ENCODE data around the gene CRIP1. TPM values are rescaled to one million over a fixed set of nuclear protein-coding genes. Genes with fewer than 3 reads are reported as not detected.

CRIP1 gene
- total RNA-seq, 4 donors from 2014 or later = 33.8 to 239 (median 37.8) TPM

DNA sequence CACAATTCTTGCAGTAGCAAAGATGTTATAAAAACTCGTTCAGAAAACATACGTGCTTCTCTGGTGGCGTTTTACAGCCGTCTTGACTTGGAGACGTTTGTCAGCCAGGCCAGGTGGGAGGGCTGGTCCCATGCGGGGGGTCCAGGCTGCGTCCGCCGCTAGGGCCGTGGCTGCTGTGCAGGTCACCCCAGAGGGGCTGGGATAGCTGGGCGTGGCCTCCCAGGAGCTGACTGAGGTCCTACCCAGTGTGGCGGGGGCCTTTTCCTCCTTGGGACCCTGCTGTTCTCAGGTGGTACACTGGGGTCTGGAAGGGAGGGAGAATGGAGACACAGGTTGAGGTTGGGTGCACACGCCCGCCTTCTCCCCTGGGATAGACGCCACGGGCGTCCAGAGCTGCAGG, 41.8 kb upstream of the CRIP1 start:
- Histone ChIP-seq H3K4me3 (no peak overlapping the region), H3K36me3 (peaks cover 0 to 21% (median 0%) of the 10 kb centered on the region in 3 donors), H3K9me3 (no peaks in the 10 kb centered on the region), H3K27ac (no peak overlapping the region), H3K4me1 (peaks cover 0 to 9% (median 2%) of the 10 kb centered on the region in 4 donors), H3K27me3 (no peaks in the 10 kb centered on the region)
- TF ChIP-seq POLR2A (IDR thresholded peaks at IDR 0.05) = no peak
- TF ChIP-seq, protein P1, sequence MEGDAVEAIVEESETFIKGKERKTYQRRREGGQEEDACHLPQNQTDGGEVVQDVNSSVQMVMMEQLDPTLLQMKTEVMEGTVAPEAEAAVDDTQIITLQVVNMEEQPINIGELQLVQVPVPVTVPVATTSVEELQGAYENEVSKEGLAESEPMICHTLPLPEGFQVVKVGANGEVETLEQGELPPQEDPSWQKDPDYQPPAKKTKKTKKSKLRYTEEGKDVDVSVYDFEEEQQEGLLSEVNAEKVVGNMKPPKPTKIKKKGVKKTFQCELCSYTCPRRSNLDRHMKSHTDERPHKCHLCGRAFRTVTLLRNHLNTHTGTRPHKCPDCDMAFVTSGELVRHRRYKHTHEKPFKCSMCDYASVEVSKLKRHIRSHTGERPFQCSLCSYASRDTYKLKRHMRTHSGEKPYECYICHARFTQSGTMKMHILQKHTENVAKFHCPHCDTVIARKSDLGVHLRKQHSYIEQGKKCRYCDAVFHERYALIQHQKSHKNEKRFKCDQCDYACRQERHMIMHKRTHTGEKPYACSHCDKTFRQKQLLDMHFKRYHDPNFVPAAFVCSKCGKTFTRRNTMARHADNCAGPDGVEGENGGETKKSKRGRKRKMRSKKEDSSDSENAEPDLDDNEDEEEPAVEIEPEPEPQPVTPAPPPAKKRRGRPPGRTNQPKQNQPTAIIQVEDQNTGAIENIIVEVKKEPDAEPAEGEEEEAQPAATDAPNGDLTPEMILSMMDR (IDR thresholded peaks at IDR 0.05) = no peak
- no peak for DNase-seq

DNA sequence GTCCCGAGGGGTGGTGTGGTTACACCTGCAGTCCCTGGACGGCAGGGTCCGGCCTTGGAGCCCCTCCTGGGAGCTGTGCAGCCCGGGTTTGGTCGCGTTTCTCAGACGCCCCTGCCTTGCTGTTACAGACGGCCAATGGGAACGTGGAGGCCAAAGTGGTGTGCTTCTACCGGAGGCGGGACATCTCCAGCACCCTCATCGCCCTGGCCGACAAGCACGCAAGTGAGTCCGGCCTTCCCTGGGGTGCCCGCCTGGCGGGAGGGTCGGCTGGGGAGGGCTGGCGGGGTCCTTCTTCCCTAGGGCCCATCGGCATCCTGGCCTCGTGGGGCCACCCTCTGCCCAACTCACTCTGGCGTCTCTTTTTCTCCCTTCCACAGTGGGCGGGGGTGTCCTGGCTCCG, 41.4 kb upstream of the CRIP1 start:
- H3K4me3 ChIP-seq = no peak overlapping the region
- no peak for DNase-seq
- peaks cover 0 to 9% (median 2%) of the 10 kb centered on the region in 4 donors for H3K4me1 ChIP-seq
- TF ChIP-seq POLR2A (IDR thresholded peaks at IDR 0.05) = no peak
- TF ChIP-seq, protein P1 (IDR thresholded peaks at IDR 0.05) = no peak
- H3K36me3 ChIP-seq = peaks cover 0 to 25% (median 0%) of the 10 kb centered on the region in 3 donors
- H3K27me3 ChIP-seq = no peaks in the 10 kb centered on the region
- no peak overlapping the region for H3K27ac ChIP-seq
- H3K9me3 ChIP-seq = no peaks in the 10 kb centered on the region

DNA sequence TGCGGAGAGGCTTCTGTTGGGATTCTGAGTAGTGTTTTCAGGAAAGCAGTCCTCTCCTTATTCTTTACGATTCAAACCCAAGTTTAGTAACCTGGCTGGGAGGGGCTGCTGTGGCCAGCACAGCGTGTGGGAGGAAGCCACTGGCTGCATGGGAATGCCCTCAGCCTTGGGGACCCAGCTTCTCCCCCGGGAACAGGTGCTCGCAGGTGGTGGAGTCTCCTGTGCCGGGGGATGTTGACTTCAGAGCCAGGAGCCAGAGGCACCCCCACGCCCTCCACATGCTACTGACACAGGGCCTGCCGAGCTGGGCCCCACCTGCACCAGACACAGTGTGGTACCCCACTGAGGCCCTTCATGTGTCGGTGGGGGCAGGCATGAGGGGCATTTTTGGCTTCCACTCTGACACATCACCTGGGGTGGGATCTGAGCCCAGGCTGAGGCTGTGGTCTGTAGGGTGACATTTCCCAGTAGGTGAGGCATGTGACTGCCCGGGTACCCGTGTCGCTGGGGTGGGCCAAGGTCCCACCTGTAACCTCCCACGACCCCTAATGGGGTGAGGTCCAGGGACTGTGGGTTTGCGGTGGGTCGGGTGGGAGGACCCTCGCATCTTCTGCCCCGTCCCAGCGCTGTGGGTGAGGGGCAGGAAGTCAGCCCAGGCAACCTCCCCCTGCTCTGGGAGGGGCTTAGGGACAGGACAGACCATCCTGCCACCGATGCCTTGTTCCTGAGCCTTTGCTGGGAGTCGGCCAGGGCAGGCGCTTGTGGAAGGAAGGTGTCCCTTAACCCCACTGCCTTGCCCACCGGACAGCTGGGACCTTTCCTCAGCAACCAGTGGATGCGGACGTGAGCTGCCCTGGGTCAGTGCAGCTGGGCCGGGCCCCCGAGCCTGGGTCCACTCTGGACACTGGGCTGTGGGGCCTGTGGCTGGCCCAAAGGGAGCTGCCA, 40.5 kb upstream of the CRIP1 start:
- no peaks in the 10 kb centered on the region for H3K9me3 ChIP-seq
- TF ChIP-seq, protein P1 (IDR thresholded peaks at IDR 0.05) = no peak
- no peak for TF ChIP-seq POLR2A (IDR thresholded peaks at IDR 0.05)
- no peak for DNase-seq
- no peak overlapping the region for H3K27ac ChIP-seq
- H3K27me3 ChIP-seq = no peaks in the 10 kb centered on the region
- H3K4me3 ChIP-seq = no peak overlapping the region
- peaks cover 0 to 32% (median 0%) of the 10 kb centered on the region in 3 donors for H3K36me3 ChIP-seq
- H3K4me1 ChIP-seq = peaks cover 0 to 9% (median 2%) of the 10 kb centered on the region in 4 donors

DNA sequence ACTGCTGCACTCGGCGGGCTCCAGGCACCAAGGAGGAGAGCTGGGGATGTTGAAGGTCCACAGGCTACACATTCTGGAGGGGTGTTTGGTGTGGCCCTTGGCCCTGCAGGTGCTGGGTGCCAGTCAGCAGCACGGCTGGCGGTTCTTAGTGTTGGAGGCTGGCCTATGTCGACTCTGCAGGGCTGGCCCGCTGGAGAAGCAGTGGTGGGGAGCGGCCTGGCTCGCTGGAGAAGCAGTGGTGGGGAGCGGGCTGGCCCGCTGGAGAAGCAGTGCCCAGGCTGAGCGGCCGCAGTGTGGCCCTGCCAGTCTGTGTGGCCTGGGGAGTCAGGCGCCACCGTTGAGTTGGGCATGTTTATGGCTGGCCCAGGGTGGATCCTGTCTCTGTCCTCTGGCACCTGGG, 39.7 kb upstream of the CRIP1 start:
- DNase-seq = no peak
- Histone ChIP-seq H3K9me3 (no peaks in the 10 kb centered on the region), H3K36me3 (peaks cover 0 to 36% (median 0%) of the 10 kb centered on the region in 3 donors), H3K4me3 (no peak overlapping the region), H3K27me3 (no peaks in the 10 kb centered on the region), H3K4me1 (peaks cover 0 to 9% (median 2%) of the 10 kb centered on the region in 4 donors), H3K27ac (no peak overlapping the region)
- no peak for TF ChIP-seq POLR2A (IDR thresholded peaks at IDR 0.05)
- TF ChIP-seq, protein P1 (IDR thresholded peaks at IDR 0.05) = no peak

DNA sequence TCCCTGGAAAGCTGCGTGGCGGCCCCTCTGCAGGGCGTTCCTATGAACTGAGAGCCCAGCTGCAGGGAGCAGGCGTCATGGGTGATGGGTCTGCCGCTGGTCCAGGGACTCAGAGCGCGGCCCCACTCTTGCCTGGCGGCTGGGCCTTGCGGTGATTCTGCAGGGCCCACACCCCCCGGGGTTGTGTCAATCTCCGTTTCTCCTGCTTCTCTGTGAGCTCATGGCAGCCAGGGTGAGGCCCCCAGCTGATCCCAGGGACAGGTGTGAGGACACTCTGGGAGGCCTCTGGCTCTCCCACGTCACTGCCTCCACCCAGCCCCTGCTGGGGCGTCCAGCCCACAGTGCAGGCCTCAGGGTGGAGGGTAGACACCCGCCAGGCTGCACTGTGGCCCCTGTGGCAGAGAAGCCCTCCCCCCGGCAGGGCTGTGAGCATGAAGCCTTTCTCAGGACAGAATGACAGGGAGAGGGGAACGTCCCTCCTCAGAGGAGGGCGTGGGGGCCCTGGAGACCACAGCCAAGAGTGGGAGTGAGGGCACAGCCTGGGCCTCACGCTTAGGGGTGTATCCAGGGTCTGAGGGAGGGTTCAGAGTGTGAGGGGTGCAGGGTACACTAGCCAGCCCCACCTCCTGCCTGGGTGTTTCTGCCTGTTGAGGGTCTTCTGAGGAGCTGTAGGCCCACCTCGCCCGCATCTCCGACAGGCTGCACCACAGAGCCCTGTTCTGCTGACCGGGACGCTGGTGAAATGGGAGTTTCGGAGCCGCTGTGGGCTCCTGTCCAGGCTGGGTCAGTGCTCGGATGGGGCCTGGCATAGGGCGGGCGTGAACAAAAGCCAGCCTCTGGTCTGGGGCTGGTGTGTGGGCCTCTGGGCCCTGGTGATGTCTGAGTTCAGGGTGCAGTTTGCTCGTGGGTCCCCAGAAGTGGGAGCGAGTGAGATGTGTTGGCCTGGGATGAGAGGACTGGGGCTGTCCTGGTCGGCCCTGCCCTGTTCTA, 38.7 kb upstream of the CRIP1 start:
- H3K4me3 ChIP-seq = no peak overlapping the region
- H3K4me1 ChIP-seq = peaks cover 0 to 9% (median 2%) of the 10 kb centered on the region in 4 donors
- H3K27me3 ChIP-seq = no peaks in the 10 kb centered on the region
- no peak for DNase-seq
- peaks cover 0 to 32% (median 0%) of the 10 kb centered on the region in 3 donors for H3K36me3 ChIP-seq
- no peaks in the 10 kb centered on the region for H3K9me3 ChIP-seq
- no peak for TF ChIP-seq POLR2A (IDR thresholded peaks at IDR 0.05)
- TF ChIP-seq, protein P1 (IDR thresholded peaks at IDR 0.05) = no peak
- no peak overlapping the region for H3K27ac ChIP-seq
